OCI-LY1 (cell line): ENCODE data around the gene LCNL1.

Experiments
- EZH2 ChIP-seq: fragments of 200-600 bp; sonication (generic), shearing (Covaris generic); IDR thresholded peaks from 2 replicates; pipeline ENCODE4 v1.8.0; 2017; ENCODE audit warnings: borderline replicate concordance, mixed run types, mild to moderate bottlenecking, antibody characterized with exemption, low read length, moderate library complexity, mixed read lengths
- TF ChIP-seq, protein P1 (sequence below): fragments of 200-600 bp; sonication (generic), shearing (Covaris generic); IDR thresholded peaks from 2 replicates; pipeline ENCODE4 v1.5.1; 2017; ENCODE audit warnings: mild to moderate bottlenecking, antibody characterized with exemption, low read length, moderate library complexity, mixed read lengths

DNA sequence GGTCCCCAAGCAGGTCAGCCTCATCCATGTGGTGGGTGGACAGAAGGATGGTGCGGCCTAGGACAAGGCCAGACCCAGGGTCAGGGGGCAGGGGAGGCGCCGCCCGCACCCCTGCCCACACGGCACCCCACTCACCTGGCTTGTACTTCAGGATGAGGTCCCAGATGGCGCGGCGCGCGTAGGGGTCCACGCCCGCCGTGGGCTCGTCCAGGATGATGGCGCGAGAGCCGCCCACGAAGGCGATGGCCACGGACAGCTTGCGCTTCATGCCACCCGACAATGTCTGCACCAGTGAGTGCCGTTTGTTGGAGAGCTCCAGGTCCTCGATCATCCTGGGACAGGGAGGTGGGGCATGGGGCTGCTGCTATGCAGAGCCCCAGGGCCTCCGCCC lies 32.7 kb downstream of the LCNL1 start:
- TF ChIP-seq, protein P1, sequence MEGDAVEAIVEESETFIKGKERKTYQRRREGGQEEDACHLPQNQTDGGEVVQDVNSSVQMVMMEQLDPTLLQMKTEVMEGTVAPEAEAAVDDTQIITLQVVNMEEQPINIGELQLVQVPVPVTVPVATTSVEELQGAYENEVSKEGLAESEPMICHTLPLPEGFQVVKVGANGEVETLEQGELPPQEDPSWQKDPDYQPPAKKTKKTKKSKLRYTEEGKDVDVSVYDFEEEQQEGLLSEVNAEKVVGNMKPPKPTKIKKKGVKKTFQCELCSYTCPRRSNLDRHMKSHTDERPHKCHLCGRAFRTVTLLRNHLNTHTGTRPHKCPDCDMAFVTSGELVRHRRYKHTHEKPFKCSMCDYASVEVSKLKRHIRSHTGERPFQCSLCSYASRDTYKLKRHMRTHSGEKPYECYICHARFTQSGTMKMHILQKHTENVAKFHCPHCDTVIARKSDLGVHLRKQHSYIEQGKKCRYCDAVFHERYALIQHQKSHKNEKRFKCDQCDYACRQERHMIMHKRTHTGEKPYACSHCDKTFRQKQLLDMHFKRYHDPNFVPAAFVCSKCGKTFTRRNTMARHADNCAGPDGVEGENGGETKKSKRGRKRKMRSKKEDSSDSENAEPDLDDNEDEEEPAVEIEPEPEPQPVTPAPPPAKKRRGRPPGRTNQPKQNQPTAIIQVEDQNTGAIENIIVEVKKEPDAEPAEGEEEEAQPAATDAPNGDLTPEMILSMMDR = no peak
- no peak for TF ChIP-seq EZH2
